AG09309 (cell line): ENCODE measurements around the gene OR1D5.
"Not testable (repeated sequence)": the region's sequence is repeated elsewhere in the genome, so short reads cannot be mapped to it uniquely, and the experiment has no call there.

Experiments used
- DNase-seq: peaks from one replicate; pipeline ENCODE4 v3.0.0-alpha.2; 2010; ENCODE audit warnings: low read depth
- H3K4me3 ChIP-seq: 2 replicates; pipeline ENCODE4 v1.5.1; 2011; ENCODE audit warnings: mild to moderate bottlenecking, low read depth, low read length, moderate library complexity; ENCODE audit not compliant: control insufficient read depth
- CTCF ChIP-seq: IDR thresholded peaks from 2 replicates; pipeline ENCODE4 v1.5.1; 2011; ENCODE audit warnings: mild to moderate bottlenecking, low read depth, low read length, inconsistent platforms; ENCODE audit not compliant: insufficient read depth, control insufficient read depth; ENCODE audit errors: missing control alignments

Gene OR1D5

GRCh38 chr17:3063507-3063906 is at the start of gene OR1D5:
OR1D5 (minus strand) TSS chr17:3063607; CDS start chr17:3063607, 0 bp downstream.
- not testable (repeated sequence) for H3K4me3 ChIP-seq, DNase-seq

DNA sequence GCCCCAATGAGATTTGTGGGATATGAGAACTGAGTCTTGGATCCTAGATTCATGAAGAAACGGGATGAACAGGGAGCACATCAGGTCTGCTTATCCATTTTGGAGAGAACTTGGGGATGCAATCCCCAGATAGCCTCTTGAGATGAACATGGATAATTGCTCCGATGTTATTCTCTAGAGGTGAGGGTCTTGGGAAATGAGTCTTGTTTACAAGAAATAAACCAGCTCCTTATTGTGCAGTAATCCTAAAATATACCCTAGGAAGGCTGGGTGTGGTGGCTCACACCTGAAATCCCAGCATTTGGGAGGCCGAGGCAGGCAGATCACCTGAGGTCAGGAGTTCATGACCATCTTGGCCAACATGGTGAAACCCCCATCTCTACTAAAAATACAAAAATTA is 40.9 kb upstream of the OR1D5 start, which contains the start of gene OR1D2:
TSS of gene OR1D2 (minus strand) at position 101 of the 400 bp plus-strand sequence. CDS start 11,426 bp downstream, outside the sequence.
- H3K4me3 ChIP-seq, result no peak within 1 kb of the TSS
- no peak for DNase-seq
- no peak for TF ChIP-seq CTCF

GRCh38 chr17:3073850-3074249 is 10.4 kb upstream of the OR1D5 start:
- DNase-seq, H3K4me3 ChIP-seq: not testable (repeated sequence)

DNA sequence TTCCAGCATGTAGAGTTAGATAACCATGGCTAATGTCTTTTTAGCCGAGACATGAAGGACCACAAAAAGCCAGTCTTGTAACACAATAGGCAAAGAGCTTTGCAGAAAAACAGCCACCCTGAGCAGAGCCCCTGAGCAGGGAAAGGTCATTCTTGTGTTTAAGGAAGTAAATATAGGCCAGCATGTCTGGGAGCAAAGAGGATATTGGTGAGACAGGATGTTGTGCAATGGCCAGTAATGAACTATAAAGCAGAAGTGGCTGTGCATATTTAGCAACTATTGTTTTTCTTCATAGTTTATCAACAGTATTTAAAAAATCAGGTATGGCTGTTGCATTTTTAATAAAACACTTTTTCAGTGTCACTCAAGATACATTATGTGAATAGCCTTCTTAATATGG is 1.8 kb upstream of the OR1D5 start:
- H3K4me3 ChIP-seq, result not testable (repeated sequence)

DNA sequence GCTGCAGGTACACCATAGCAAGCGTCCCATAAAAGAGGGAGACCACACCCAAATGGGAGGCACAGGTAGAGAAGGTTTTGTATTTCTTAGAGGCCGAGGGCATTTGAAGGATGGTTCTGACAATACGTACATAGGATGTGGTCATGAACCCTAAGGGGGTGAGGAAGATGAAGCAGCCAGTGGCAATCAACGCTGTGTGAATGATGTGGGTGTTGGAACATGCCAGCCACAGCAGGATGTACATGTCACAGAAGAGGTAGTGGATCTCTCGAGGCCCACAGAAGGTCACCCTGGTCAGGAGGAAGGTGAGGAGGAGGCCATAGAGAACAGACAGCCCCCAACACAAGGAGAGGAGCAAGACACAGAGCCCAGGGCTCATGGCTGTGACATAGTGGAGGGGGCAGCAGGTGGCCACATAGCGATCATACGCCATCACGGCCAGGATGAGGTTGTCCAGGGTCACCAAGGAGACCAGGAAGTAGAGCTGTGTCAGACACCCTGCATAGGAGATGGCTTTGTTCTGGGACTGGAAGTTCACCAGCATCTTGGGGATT is 506 bp downstream of the OR1D5 start:
- DNase-seq, H3K4me3 ChIP-seq: not testable (repeated sequence)

More for the DNA sequence above, 1.8 kb upstream of the OR1D5 start:
- not testable (repeated sequence) for DNase-seq

DNA sequence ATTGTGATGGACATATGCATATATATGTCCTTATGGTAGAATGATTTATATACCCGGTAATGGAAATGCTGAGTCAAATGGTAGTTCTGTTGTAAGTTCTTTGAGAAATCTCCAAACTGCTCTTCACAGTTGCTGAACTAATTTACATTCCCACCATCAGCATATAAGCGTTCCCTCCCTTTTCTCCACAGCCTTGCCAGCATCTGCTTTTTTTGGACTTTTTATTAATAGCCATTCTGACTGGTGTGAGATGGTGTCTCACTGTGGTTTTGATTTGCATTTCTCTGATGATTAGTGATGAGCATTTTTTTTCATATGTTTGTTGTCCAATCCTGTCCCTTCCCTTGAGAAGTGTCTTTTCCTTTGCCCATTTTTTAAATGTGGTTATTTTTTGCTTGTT is 8.5 kb downstream of the OR1D5 start:
- not testable (repeated sequence) for H3K4me3 ChIP-seq, DNase-seq

DNA sequence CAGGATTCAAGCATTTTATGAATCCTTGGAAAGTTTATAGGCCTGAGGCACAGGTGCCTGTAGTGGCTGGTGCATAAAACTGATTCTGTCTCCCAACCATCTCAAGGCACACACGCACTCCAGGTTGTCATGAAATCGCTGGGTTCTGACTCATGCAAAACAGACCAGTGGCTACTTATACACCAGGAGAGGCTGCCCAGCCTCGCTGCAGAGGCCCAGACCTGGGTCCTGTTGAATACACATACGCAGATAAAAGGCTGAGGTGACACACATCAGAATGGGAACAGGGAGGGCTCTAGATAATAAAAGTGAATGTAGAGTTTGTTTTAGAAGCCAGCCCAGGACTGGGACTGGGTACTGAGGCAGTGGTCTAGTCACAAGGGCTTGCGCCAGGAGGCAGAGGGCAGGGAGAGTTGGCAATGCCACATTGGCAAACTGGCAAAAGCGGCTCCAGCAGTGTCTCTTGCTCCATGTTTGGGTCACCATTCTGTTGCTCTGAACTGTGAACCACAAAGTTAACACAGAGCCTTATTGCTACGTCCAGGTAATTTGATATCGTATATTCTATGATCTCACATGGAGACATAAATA is 13.6 kb downstream of the OR1D5 start:
- TF ChIP-seq CTCF, result no peak
- H3K4me3 ChIP-seq, result no peak overlapping the region
- no peak for DNase-seq

DNA sequence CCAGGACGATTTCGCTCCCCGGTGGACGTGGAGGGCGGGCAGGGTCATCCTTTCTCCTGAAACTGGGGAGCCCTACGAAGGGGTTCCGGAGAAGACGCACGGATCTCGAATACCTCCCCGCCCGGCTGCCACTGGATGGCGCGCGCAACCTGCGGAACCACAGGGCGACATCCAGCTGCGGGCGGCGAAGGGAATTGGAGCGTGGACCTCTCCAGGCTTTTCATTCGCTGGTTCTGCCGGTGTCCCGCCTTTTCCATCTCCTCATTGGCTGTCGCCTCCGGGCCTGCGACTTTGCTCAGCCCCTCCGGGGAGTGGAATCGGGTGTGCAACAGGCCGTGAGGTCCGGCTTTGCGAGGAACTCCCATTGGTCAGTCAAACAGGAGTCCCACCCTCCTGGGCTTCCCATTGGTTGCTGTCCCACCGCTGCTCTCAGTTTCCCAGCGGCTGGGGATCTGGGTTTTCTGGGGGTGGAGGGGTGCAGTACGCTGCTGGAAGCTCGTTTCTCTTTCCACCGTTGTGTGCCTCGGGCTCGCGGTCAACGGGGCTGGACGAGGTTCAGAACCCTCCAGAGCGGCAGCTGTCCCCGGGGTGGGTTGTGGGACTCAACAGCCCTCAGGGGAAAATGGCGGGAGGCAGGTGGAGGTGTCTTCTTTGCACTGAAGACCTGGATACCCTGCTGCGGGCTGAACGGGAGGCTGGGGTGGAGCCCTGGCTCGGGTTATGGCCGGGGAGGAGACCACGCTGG is 14.5 kb downstream of the OR1D5 start:
- TF ChIP-seq CTCF, result peak; percentile 63
- peak; percentile 85 for DNase-seq
- peak overlapping the region; percentile 73 for H3K4me3 ChIP-seq

GRCh38 chr17:3046753-3047152 is 16.7 kb downstream of the OR1D5 start:
- no peak overlapping the region for H3K4me3 ChIP-seq
- no peak for TF ChIP-seq CTCF
- DNase-seq, result no peak
